AG09319 (cell line): ENCODE measurements around the gene PLPP6.

Experiments used
- DNase-seq: peaks from one replicate; pipeline ENCODE4 v3.0.0-alpha.2; 2010; ENCODE audit warnings: low read depth; ENCODE audit errors: extremely low read depth
- TF ChIP-seq, protein P1 (sequence below): IDR thresholded peaks from 2 replicates; pipeline ENCODE4 v1.5.1; 2011; ENCODE audit warnings: low read depth, mild to moderate bottlenecking, inconsistent platforms, low read length, moderate library complexity

The PLPP6 gene

DNA sequence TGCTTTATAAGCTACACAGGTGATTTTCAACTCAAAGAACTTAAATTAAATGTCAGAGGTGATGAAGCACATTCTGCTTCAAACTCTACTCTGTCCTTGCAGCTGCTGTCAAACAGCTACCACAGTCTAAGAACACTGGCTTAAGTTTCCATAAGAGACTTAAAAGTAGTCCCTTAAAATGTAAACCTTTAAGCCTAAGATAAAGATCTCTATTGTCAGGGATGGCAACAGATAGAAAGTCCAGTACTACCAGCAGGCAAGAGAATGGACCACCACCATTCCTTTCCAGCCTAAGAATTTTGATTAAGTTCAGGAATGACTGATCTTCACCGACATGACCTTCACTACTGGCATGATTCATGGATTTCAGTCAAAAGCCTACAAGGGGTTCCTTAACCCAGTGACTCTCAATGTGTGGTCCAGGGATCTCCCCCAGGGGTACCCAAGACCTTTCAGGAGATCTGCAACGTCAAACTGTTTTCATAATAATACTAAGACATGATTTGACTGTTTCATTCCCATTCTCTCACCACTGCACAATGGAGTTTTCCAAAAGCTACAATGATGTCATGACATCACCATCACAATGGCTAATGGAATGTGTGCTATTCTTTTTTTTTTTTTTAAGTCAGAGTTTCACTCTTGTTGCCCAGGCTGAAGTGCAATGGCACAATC lies 41.1 kb upstream of the PLPP6 start:
- TF ChIP-seq, protein P1, sequence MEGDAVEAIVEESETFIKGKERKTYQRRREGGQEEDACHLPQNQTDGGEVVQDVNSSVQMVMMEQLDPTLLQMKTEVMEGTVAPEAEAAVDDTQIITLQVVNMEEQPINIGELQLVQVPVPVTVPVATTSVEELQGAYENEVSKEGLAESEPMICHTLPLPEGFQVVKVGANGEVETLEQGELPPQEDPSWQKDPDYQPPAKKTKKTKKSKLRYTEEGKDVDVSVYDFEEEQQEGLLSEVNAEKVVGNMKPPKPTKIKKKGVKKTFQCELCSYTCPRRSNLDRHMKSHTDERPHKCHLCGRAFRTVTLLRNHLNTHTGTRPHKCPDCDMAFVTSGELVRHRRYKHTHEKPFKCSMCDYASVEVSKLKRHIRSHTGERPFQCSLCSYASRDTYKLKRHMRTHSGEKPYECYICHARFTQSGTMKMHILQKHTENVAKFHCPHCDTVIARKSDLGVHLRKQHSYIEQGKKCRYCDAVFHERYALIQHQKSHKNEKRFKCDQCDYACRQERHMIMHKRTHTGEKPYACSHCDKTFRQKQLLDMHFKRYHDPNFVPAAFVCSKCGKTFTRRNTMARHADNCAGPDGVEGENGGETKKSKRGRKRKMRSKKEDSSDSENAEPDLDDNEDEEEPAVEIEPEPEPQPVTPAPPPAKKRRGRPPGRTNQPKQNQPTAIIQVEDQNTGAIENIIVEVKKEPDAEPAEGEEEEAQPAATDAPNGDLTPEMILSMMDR = no peak
- no peak for DNase-seq

DNA sequence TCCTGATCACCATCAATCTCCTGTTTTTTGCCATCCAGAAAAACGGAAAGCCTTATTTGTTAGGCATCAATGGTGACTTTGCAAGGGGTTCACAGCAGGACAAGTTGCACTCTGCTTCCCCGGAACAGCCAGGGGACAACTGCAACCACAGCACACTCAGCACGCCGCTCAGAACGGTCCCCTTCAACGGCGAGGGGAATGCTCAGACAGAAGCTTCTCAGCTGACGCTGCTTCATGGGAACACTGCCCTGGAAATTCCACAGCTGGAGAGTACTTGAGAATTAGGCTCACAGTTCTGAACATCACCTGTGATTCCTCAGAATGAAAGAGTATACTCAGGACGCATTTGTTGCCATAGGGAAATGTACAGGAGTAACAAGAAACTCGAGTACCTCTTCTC lies 40.1 kb upstream of the PLPP6 start:
- TF ChIP-seq, protein P1 = no peak
- DNase-seq = no peak

DNA sequence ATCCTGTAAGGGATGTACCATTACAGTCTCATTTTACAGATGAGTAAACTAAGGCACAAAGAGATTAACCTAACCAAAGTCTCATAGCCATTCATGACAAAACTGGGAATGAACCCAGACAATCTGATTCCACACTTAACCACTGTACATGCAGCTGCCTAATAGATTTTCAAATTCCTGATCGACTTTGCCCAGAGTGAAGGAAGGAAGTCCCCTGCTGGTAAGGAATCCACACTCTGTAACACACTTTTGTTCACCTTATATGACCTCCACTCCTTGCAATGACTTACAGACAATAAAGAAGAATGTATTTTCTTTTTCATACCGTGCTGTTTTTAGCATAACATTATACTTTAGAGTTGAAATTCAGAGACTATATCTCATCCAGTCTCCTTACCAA lies 31.3 kb upstream of the PLPP6 start:
- TF ChIP-seq, protein P1 = no peak; the same call in none of the 2 replicates
- no peak for DNase-seq

DNA sequence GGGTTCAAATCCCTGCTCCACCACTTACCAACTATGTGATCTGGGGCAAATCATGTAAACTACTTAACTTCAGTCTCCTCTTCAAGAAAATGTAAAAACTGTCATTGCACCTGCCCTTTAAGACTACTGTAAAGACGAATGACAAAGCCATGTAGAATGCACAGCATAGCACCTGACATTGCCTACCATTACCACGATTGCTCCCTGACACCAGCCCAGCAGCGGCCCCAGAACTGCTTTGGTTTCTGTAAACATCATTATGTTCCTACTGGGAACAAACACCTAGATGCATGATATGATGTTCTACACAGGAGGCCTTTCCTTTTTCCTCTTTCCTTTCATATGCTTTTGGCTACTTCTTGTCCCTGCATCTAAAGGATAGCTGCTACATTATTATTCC lies 23.1 kb upstream of the PLPP6 start:
- TF ChIP-seq, protein P1 = no peak
- DNase-seq = no peak

DNA sequence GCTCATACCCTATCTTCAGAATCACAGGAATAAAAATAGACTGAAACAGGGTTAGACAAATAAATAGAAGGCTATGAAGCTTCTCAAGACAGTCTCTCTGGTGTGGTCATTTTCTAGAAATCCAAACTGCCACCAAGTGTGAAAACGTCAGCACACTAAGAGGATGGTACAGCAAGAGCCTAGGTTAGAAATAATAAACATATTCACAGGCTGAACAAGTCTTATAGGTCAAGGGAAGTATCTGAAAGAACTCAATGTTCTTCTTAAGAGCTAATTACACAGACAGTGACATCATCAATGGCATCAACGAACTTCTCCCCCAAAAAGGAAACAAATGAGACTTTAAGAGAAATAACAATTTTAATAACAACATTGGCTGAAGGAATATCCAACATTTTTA lies 22.7 kb upstream of the PLPP6 start:
- TF ChIP-seq, protein P1 = no peak
- DNase-seq = no peak

DNA sequence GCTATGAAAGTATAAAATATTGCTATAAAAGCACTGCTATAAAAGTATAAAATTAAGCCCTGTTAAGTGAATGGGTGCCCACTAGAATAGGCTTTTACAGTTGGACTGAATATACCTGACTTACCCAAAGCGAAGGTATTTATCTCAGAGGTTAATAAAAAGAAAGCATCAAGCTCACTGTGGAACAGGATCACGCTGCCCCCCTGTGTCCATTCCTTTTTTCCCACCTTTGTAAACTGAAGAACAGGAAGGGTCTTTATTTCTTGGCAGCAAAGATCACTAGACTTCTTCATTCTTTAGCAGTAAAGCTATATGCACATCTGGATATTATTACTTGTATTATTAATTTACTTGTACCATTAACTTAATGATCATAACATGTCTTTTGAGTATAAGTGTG lies 22.1 kb upstream of the PLPP6 start:
- DNase-seq = no peak
- TF ChIP-seq, protein P1 = peak; percentile 53

DNA sequence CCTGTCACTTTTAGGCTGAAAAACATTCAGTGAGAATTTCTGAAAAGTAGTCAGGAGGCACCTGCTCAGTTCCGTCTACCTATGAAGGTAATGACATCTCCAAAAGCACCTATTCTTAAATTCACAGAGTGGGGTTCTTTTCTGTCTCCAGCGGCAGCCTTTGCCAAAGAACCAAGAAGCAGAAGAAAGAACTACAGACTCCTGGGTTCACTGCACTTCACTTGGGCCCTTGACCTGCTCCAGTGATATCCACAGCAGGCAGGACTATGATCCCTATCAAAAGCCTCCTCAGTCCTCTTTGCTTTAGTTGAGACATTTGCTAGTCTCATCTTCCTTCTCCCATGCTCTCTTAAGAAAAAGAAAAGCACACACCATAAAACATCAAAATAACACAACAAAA lies 19.7 kb upstream of the PLPP6 start:
- TF ChIP-seq, protein P1 = no peak
- DNase-seq = no peak
